CD4-positive, alpha-beta T cell treated with Interleukin-6 for 4 hours (primary cell): ENCODE results near the gene XRCC1.
"Not testable (repeated sequence)": the region's sequence is repeated elsewhere in the genome, so short reads cannot be mapped to it uniquely, and the experiment has no call there.

Experiments
- DNase-seq: peaks from one replicate; pipeline ENCODE4 v3.0.0-alpha.2; 2020; ENCODE audit warnings: mixed read lengths

The XRCC1 gene

DNA sequence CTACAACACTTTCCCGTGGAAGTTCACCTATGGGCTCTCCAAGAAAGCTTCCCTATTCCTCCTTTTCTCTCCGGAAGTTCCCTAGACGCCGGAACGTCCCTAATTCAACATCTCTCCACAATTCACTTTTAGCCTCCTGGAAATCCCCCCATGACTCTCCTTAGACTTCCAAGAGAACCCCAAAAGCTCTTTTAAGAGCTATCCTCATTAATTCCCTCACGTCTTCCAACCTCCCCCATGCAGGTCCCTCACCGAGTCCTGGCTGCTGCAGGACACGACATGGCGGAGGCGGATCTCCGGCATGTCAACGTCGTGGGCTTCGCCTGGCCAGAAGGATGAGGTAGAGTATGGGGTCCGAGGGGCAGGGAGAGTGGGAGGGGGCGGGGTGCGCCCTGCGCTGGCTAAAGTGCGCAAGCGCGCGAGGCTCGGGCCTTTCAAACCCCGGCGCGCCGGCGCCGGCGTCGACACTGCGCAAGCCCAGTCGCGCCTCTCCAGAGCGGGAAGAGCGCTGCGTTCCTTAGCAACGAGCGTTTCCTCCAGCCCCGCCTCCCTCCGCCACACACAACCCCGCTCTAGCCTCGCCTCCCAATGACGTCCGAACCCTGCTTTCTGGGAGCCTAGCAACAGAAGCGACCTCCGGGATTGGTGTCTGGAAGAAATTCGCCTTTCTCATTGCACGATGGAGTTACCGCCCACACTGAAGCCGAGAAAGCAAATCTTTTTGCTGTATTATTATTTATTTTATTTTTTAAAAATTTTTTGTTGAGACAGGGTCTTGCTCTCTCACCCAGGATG is at the start of gene XRCC1, which contains the start of gene PINLYP:
XRCC1 (minus strand) TSS at position 372 of the 795 bp plus-strand sequence; CDS start at position 303, 69 bp downstream.
PINLYP (plus strand) TSS at position 646 of the 795 bp plus-strand sequence. CDS start 1,391 bp downstream, outside the sequence.
- DNase-seq = peak; percentile 97

DNA sequence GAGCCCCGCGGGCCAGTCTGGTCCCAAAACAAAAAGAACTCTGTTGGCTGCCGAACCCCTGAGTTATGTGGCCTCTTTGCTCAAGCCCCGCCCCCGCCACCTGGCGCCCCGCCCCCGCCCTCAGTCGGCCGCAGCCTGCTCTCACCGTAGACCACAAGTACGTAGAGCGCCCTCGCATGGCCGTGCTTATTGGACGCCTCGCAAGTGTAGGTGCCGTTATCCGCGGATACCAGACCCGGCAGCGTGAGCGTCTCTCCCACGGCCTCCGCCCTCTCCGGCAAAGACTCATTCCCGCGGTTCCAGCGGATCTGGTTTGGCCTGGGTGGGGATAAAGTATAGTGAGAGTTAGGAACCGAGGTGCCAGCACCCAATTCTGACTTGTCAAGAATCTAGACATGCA is 49.6 kb upstream of the XRCC1 start:
- peak; percentile 92 for DNase-seq

DNA sequence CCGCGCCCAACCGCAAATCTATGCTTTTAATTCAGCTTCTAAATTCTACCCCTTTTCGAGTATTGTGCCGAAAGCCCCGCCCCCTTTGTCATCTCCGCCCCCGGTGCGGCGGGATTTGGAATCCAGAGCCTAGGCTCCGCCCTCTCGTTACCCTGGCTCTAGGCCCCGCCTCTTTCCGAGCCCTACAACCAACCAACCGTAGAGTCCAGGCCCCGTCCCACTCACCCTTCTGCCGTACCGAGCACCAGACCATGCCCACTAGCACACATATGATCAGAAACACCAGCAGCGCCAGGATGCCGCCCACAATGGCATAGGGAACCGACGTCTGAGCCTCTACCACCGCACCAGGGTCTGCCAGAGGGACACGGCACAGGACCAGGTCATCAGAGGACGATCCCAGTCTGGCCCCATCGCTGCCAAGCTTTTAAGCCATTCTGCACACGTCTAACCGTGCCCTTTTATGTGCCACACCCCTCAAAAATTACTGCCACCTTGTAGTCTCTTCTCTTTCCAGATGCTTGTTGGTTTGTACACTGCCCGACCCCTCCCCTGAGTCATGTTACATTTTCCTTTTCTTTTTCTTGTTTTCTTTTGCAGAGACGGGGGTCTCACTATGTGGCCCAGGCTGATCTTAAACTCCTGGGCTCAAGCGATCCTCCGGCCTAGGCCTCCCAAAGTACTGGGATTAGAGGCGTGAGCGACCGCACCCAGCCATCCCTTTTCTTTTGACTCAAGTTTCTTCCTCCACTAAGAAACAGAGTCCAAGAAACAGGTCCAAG is 48.8 kb upstream of the XRCC1 start:
- DNase-seq = peak; percentile 21

GRCh38 chr19:43622956-43623355 is 47.6 kb upstream of the XRCC1 start:
- DNase-seq = no peak

DNA sequence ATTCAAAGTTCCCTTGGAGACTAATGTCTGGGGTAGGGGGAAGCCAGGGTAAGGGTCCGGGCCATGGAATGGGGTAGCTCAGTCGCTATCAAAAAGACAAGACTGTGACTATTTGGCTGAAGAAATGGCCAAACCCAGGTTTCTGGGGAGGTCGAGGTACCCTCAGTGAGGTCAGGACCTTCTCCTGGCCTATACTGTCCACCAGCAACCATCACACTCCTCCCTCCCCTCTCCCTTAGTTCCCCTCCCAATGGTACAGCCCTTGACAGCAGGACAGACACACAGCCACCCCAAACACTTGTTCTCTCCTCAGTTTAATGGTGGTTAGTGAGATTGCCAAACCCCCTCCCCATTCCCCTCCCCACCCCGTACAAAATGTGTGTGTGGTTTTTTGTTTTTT is 46.7 kb upstream of the XRCC1 start:
- no peak for DNase-seq

GRCh38 chr19:43620061-43621001 is 45.0 kb upstream of the XRCC1 start:
- peak; percentile 91 for DNase-seq

DNA sequence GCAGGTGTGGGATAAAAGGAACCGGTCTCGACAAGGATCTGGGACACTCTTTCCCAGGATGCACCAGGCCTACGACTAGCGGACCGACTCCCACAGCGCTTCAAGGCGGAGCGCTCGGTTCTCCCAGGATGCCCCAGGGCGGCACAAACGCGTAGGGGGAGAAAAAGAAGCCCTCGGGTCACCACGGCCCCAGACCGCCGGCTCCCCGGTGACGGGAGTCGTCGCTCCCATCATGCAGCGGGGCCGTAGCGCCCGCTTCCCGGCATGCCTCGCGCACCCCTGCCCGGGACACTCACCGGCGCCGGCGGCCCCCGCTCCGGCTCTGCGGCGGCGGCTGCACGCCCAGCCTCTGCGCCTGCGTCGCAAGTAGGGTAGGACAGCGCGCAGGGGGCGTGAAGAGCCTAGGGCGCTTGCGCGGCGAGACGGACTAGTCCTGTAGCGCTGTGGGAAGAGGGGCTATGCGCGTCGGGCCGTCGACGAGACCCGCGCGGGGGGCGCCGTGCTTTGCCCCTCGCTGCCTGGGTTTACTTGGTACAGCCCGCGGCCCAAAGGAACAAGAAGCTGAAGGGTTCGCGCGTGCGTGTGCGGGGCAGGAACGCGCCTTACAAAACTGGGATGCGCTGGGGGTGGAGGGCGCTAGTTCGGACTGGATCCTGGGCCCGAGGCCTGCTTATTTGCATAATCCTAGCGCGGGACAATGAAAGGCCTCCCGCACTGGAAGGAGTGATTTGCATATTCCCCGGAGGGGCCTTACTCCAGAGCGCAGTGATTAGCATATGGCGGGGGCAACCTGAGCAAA is 44.1 kb upstream of the XRCC1 start, which contains the start of gene ZNF428:
ZNF428 (minus strand) TSS at position 368 of the 799 bp plus-strand sequence. CDS start 5,325 bp downstream, outside the sequence.
- peak; percentile 87 for DNase-seq

DNA sequence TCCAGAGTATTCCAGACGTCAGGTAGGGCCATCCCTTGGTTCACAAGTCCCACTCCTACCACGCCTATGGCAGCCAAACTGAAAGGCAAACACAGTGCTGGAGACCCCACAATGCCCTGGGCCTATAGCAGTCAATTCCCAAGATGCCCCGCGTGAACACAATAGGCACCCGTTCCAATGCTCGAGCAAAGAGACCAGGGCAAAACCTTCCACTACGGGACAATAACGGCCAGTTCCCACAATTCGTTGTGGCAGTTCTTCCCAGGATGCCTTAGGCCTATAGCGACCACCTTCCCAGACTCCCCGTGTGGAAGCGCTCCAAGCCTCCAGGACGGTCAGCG is 43.6 kb upstream of the XRCC1 start:
- DNase-seq = peak; percentile 46

GRCh38 chr19:43616954-43617353 is 41.6 kb upstream of the XRCC1 start:
- no peak for DNase-seq

DNA sequence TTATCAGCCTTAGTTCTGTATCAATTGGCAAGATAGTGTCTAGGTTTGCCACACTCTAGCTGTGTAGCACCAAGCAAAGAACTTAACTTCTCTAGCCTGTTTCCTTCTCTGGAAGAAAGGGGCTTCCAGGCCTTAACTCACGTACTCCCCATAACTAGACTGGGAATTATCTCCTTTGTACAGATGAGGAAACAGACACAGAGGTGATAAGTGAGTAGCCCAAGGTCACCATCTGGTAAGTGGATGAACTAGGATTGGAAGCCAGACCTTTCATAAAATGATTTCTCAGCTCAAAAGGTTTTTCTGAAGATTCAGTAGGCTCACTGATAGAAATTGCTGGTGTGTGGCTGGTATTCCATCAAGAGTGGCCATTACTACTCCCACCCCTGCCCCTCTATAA is 41.0 kb upstream of the XRCC1 start:
- no peak for DNase-seq

- DNase-seq = no peak
These were observed 37.0 kb upstream of the XRCC1 start for GRCh38 chr19:43612374-43612773.

- DNase-seq = no peak
These were observed 36.5 kb upstream of the XRCC1 start, which contains the start of gene SRRM5 for GRCh38 chr19:43611788-43612187. SRRM5 (plus strand) TSS chr19:43612088; CDS start chr19:43612122, 34 bp downstream.

- DNase-seq = no peak
These were observed 35.2 kb upstream of the XRCC1 start for GRCh38 chr19:43610493-43610892.

GRCh38 chr19:43609872-43610271 is 34.5 kb upstream of the XRCC1 start:
- DNase-seq = no peak

DNA sequence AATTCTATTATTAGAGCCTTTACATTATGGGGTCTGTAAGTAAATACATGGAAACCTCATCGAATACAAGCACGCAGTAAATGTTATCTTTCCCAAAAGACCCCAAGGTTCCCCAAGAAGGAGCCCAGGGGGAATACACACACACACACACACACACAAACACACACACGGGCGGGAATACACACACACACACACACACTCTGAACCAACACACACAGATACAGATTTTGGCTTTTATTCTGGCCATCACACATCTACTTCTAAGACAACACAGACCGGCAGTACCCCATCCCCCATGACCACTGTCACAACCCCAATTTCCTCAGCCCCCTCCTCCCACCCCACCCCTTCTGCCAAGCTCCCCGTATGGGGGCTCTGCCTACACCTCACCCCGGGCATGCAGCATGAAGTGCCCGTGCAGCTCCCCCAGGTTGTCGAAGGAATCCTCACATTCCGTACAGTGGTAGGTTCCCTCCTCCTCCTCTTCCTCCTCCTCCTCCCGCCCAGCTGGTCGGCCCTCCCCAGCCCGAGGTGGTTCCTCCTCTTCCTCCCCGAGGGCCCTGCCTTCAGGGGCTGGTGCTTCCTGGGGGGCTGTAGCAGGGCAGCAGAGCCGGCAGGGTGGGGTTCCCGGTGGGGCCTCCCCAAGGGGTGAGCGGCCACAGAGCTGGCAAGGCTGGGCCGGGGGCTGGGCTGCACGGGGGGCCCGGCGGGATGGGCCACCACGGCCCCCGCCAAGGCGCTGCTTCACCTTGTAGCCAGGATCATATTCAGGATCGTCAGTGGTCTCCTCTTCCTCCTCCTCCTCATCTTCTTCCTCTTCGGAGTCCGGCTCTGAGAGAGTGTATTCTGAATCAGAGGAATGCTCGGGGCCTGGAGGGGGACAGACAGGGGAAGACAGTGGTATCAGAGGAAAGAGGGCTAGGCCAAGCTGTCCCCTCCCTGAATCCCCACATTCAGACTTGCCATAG is 32.2 kb upstream of the XRCC1 start:
- DNase-seq = no peak

- DNase-seq = no peak
These were observed 31.4 kb upstream of the XRCC1 start for GRCh38 chr19:43606569-43607229.

GRCh38 chr19:43605875-43606568 is 30.7 kb upstream of the XRCC1 start:
- DNase-seq = no peak

DNA sequence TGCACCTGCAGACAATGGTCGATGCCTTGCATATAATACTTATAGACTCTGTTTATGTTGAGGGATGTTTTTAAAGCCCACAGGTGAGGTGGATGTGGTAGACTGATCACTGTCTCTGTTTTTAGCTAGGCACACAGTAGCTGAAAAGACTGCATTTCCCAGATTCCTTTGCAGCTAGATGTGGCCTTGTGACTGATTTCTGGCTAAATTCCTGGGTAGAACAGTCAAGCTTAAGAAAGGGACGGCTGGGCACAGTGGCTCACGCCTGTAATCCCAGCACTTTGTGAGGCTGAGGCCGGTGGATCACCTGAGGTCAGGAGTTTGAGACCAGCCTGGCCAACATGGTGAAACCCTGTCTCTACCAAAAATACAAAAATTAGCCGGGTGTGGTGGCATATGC is 25.0 kb upstream of the XRCC1 start:
- not testable (repeated sequence) for DNase-seq

GRCh38 chr19:43599635-43600295 is 24.4 kb upstream of the XRCC1 start:
- DNase-seq = no peak
